Esophagus squamous epithelium (tissue), 4 donors: ENCODE results near the gene NKD2.

Experiments used
- POLR2A ChIP-seq, 4 donors: fragments of 450-650 bp; IDR thresholded peaks; one replicate each; pipeline ENCODE4 v1.6.1; 2017; ENCODE audit warnings: antibody characterized with exemption in 4 of 4, mild to moderate bottlenecking in 4 of 4, moderate library complexity in 3 of 4
- TF ChIP-seq, protein P1 (sequence below), 6 experiments: fragments of 450-650 bp in 4 of 6; fragments of 200-600 bp in 2 of 6; sonication (generic) in 2 of 6; IDR thresholded peaks; one replicate each; pipeline ENCODE4 v1.5.1; 2016 to 2019; ENCODE audit warnings: antibody characterized with exemption in 6 of 6, mild to moderate bottlenecking in 4 of 6, moderate library complexity in 4 of 6

- no peak for TF ChIP-seq POLR2A (IDR thresholded peaks at IDR 0.05)
- TF ChIP-seq, protein P1, sequence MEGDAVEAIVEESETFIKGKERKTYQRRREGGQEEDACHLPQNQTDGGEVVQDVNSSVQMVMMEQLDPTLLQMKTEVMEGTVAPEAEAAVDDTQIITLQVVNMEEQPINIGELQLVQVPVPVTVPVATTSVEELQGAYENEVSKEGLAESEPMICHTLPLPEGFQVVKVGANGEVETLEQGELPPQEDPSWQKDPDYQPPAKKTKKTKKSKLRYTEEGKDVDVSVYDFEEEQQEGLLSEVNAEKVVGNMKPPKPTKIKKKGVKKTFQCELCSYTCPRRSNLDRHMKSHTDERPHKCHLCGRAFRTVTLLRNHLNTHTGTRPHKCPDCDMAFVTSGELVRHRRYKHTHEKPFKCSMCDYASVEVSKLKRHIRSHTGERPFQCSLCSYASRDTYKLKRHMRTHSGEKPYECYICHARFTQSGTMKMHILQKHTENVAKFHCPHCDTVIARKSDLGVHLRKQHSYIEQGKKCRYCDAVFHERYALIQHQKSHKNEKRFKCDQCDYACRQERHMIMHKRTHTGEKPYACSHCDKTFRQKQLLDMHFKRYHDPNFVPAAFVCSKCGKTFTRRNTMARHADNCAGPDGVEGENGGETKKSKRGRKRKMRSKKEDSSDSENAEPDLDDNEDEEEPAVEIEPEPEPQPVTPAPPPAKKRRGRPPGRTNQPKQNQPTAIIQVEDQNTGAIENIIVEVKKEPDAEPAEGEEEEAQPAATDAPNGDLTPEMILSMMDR (IDR thresholded peaks at IDR 0.05), result no peak
Measured at GRCh38 chr5:1028481-1029281, 20.1 kb downstream of the NKD2 start.
